Measurements from ENCODE around the gene RAD18. TPM values are rescaled to one million over a fixed set of nuclear protein-coding genes. Genes with fewer than 3 reads are reported as not detected.

RAD18 gene
- total RNA-seq, 1 experiment from 2014 or later: 13.8 TPM

- POLR2A ChIA-PET: no interaction called here
- in situ Hi-C loops (cut with HindIII; ENCODE audit: low pct_unique_long_range_greater_than_20kb, low sequenced_read_pairs) (no loop called here), intact Hi-C loops (cut with micrococcal nuclease; ENCODE audit: unreplicated experiment) (no loop called here)
- Histone ChIP-seq H3K4me1 (ENCODE audit: control insufficient read depth, insufficient read depth, low read length) (0 out of 2 replicates have a peak, but pooled peaks cover 4% of the 10 kb centered on the region), H3K27ac (ENCODE audit: low read length) (no peak overlapping the region), H3K9me3 (ENCODE audit: control insufficient read depth, insufficient read depth, low read depth, low read length) (no peaks in the 10 kb centered on the region), H3K36me3 (ENCODE audit: control insufficient read depth, insufficient read depth, low read length) (no peaks in the 10 kb centered on the region), H3K4me3 (ENCODE audit: low read depth in 2 of 2, low read length in 2 of 2) (no peak overlapping the region), H3K27me3 (ENCODE audit: control insufficient read depth, insufficient read depth, low read length) (no peaks in the 10 kb centered on the region)
- no TSS peak for BruUV-seq (replicated peaks)
- CTCF ChIA-PET: no interaction called here
- TF ChIP-seq CTCF (IDR thresholded peaks at IDR 0.05): no peak
- TF ChIP-seq REST (IDR thresholded peaks at IDR 0.05; ENCODE audit: insufficient read depth in 1 of 2, low read depth in 2 of 2, low read length in 1 of 2): no peak
- no peak for TF ChIP-seq TCF7L2 (IDR thresholded peaks at IDR 0.05; ENCODE audit: low read depth, low read length)
- TF ChIP-seq POLR2AphosphoS5 (IDR thresholded peaks at IDR 0.05; ENCODE audit: low read depth, low read length): no peak
- TF ChIP-seq SIN3A (IDR thresholded peaks at IDR 0.05; ENCODE audit: borderline replicate concordance, insufficient read depth, low read depth, low read length): no peak
- DNase-seq (ENCODE audit: low read depth, low spot score): no peak
- no peak for ATAC-seq
These were observed 91.0 kb downstream of the RAD18 start for GRCh38 chr3:8872261-8872660.

DNA sequence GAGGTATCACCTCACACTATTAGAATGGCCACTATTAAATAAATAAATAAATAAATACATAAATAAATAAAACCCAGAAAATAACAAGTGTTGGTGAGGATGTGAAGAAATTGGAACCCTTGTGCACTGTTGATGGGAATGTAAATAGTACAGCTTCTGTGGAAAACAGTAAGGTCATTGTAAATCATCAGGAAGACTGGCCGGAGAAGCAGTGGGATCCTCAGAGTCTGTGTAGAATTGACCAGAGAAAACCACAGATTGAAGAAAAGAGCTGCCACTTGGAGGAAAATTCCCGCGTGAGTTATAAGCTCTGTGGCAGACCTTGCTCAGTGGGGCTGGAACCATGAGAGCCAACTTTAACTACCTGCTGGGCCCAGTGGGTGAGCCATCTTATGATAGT lies 92.0 kb downstream of the RAD18 start:
- H3K36me3 ChIP-seq (ENCODE audit: control insufficient read depth, insufficient read depth, low read length): no peaks in the 10 kb centered on the region
- no peak overlapping the region for H3K27ac ChIP-seq (ENCODE audit: low read length)
- POLR2A ChIA-PET: no interaction called here
- 0 out of 2 replicates have a peak, but pooled peaks cover 4% of the 10 kb centered on the region for H3K4me1 ChIP-seq (ENCODE audit: control insufficient read depth, insufficient read depth, low read length)
- no peak for ATAC-seq
- in situ Hi-C loops (cut with HindIII; ENCODE audit: low pct_unique_long_range_greater_than_20kb, low sequenced_read_pairs) (no loop called here), intact Hi-C loops (cut with micrococcal nuclease; ENCODE audit: unreplicated experiment) (no loop called here)
- no peaks in the 10 kb centered on the region for H3K27me3 ChIP-seq (ENCODE audit: control insufficient read depth, insufficient read depth, low read length)
- no peak for TF ChIP-seq REST (IDR thresholded peaks at IDR 0.05; ENCODE audit: insufficient read depth in 1 of 2, low read depth in 2 of 2, low read length in 1 of 2)
- no peak for TF ChIP-seq SIN3A (IDR thresholded peaks at IDR 0.05; ENCODE audit: borderline replicate concordance, insufficient read depth, low read depth, low read length)
- no peak for TF ChIP-seq CTCF (IDR thresholded peaks at IDR 0.05)
- TF ChIP-seq POLR2AphosphoS5 (IDR thresholded peaks at IDR 0.05; ENCODE audit: low read depth, low read length): no peak
- TF ChIP-seq TCF7L2 (IDR thresholded peaks at IDR 0.05; ENCODE audit: low read depth, low read length): no peak
- BruUV-seq (replicated peaks): no TSS peak
- CTCF ChIA-PET: no interaction called here
- no peaks in the 10 kb centered on the region for H3K9me3 ChIP-seq (ENCODE audit: control insufficient read depth, insufficient read depth, low read depth, low read length)
- no peak overlapping the region for H3K4me3 ChIP-seq (ENCODE audit: low read depth in 2 of 2, low read length in 2 of 2)
- DNase-seq (ENCODE audit: low read depth, low spot score): no peak

All from Panc1 (cell line).